ENCODE results near the gene CIB4. TPM values are rescaled to one million over a fixed set of nuclear protein-coding genes. Genes with fewer than 3 reads are reported as not detected.

Gene CIB4
- total RNA-seq, 1 experiment from 2014 or later = not detected

DNA sequence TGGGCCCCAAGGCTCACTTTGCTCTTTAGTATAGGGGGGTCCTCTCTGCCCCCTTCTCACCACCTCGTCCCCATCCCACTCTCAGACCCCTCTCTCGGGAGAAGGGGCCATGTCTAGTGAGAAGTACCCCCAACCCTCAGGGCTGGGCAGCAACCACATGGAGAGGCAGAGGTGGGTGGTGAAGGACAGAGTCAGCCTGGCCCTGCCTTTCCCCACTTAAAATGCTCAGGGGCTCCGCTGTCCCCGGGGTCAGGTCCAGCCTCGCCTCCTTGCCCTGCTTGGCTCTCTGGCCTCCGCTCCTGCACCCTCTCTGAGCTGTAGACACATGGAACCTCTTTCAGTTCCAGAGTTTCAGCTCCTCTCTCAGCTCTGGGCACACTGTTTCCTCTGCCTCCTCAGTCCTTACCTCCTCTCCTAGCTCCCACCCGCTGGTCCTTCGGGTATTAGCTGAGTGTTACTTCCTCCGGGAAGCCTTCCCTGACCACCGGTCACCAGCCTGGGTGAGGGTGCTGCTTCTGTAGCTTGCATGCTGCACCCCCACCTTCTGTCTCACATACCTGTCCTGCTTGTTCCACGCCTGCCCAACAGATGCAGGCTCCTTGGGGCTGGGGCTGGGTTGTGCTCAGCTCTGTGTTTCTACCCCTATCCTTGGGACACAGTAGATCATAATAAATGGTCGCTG lies 83.8 kb downstream of the CIB4 start (continued):
- TF ChIP-seq AR (CRISPR knock-in tag; IDR thresholded peaks at IDR 0.05) (no peak), ZNF396 (CRISPR knock-in tag; IDR thresholded peaks at IDR 0.05; ENCODE audit: borderline replicate concordance) (no peak), RELA (CRISPR knock-in tag; IDR thresholded peaks at IDR 0.05; ENCODE audit: borderline replicate concordance) (no peak), MXD4 (CRISPR knock-in tag; IDR thresholded peaks at IDR 0.05; ENCODE audit: borderline replicate concordance) (no peak), FOXK1 (CRISPR knock-in tag; IDR thresholded peaks at IDR 0.05) (no peak), ZNF232 (CRISPR knock-in tag; IDR thresholded peaks at IDR 0.05) (no peak), IRF2 (CRISPR knock-in tag; IDR thresholded peaks at IDR 0.05; ENCODE audit: borderline replicate concordance, low read depth) (no peak), AFF4 (CRISPR knock-in tag; IDR thresholded peaks at IDR 0.05; ENCODE audit: borderline replicate concordance) (no peak), GABPB1 (CRISPR knock-in tag; IDR thresholded peaks at IDR 0.05) (no peak), ZNF317 (CRISPR knock-in tag; IDR thresholded peaks at IDR 0.05; ENCODE audit: borderline replicate concordance, low read depth) (no peak)
- TF ChIP-seq, protein P1, sequence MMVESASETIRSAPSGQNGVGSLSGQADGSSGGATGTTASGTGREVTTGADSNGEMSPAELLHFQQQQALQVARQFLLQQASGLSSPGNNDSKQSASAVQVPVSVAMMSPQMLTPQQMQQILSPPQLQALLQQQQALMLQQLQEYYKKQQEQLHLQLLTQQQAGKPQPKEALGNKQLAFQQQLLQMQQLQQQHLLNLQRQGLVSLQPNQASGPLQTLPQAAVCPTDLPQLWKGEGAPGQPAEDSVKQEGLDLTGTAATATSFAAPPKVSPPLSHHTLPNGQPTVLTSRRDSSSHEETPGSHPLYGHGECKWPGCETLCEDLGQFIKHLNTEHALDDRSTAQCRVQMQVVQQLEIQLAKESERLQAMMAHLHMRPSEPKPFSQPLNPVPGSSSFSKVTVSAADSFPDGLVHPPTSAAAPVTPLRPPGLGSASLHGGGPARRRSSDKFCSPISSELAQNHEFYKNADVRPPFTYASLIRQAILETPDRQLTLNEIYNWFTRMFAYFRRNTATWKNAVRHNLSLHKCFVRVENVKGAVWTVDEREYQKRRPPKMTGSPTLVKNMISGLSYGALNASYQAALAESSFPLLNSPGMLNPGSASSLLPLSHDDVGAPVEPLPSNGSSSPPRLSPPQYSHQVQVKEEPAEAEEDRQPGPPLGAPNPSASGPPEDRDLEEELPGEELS (CRISPR knock-in tag; IDR thresholded peaks at IDR 0.05) = no peak

DNA sequence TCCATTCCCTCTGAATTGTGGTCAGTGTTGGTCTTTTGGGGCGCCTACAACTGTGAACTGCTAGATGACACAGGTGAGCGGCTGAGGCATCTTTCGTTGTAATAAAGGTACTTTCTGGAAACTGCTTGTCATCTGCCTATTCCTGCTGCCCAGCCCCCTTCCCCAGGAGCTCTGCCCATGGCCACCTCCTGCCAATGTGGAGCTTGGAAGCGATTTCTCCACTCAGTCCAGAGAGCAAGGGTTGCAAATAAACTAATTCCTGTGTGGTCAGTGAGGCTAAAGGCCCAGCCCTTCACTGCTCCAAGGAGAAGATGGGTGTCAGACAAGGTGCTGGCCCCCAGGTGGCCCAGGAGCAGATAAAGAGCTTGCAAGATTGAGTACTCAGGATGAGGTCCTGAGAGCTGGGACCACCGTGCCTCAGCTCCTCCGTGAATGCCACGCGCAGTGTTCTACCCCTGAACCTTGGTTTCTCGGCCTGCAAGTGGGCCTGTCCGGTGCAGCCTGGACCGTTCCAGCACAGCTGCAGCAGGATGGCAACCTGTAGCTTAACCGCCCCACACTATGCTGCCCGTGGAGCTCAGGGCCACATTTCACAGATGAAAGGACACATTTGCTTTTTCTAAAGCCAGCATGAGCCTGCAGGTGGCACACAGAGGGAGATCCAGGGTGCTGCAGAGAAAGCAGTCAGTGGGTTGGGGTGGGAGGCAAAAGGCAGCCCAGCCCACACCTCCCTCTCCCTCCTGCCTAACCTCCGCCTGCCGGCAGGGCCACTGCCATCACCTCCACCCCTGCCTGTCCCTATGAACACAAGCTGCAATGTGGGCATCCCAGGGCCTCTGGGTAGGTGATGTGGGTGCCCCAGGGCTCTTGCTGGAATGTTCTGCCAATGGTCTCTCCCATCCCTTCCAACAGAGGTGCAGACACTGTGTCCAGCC lies 84.6 kb downstream of the CIB4 start:
- DNase-seq (ENCODE audit: low spot score) (no peak), ATAC-seq (no peak)
- ChIA-PET CTCF (interaction anchor here (2.1 to 7.9 kb wide), 2 partner anchors 21 to 35 kb away, joined by 14 to 83 read pairs; no protein-coding TSS in a partner anchor), POLR2A (no interaction called here)
- Mint-ChIP-seq H3K27ac (no peak overlapping the region), H3K4me1 (peaks cover 14% of the 10 kb centered on the region), H3K27me3 (ENCODE audit: low read depth) (peaks cover 21% of the 10 kb centered on the region), H3K4me3 (no peak overlapping the region), H3K36me3 (no peaks in the 10 kb centered on the region), H3K9me3 (no peaks in the 10 kb centered on the region)
- TF ChIP-seq, protein P2, sequence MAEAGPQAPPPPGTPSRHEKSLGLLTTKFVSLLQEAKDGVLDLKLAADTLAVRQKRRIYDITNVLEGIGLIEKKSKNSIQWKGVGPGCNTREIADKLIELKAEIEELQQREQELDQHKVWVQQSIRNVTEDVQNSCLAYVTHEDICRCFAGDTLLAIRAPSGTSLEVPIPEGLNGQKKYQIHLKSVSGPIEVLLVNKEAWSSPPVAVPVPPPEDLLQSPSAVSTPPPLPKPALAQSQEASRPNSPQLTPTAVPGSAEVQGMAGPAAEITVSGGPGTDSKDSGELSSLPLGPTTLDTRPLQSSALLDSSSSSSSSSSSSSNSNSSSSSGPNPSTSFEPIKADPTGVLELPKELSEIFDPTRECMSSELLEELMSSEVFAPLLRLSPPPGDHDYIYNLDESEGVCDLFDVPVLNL (CRISPR knock-in tag; IDR thresholded peaks at IDR 0.05; ENCODE audit: borderline replicate concordance, low read depth) = no peak
- TF ChIP-seq ZBTB21 (CRISPR knock-in tag; IDR thresholded peaks at IDR 0.05; ENCODE audit: borderline replicate concordance) = no peak
- TF ChIP-seq ZNF138 (CRISPR knock-in tag; conservative IDR thresholded peaks at IDR 0.05) = no peak
- no peak for TF ChIP-seq KAT7 (CRISPR knock-in tag; IDR thresholded peaks at IDR 0.05; ENCODE audit: borderline replicate concordance)
- no peak for TF ChIP-seq ZNF121 (CRISPR knock-in tag; IDR thresholded peaks at IDR 0.05)
- TF ChIP-seq, protein P3, sequence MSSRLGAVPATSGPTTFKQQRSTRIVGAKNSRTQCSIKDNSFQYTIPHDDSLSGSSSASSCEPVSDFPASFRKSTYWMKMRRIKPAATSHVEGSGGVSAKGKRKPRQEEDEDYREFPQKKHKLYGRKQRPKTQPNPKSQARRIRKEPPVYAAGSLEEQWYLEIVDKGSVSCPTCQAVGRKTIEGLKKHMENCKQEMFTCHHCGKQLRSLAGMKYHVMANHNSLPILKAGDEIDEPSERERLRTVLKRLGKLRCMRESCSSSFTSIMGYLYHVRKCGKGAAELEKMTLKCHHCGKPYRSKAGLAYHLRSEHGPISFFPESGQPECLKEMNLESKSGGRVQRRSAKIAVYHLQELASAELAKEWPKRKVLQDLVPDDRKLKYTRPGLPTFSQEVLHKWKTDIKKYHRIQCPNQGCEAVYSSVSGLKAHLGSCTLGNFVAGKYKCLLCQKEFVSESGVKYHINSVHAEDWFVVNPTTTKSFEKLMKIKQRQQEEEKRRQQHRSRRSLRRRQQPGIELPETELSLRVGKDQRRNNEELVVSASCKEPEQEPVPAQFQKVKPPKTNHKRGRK (CRISPR knock-in tag; IDR thresholded peaks at IDR 0.05; ENCODE audit: borderline replicate concordance) = no peak
- no peak for TF ChIP-seq NFATC4 (CRISPR knock-in tag; IDR thresholded peaks at IDR 0.05)
- TF ChIP-seq GABPB1 (CRISPR knock-in tag; IDR thresholded peaks at IDR 0.05) = no peak
- no peak for TF ChIP-seq SMAD4 (CRISPR knock-in tag; IDR thresholded peaks at IDR 0.05)
- TF ChIP-seq RELA (CRISPR knock-in tag; IDR thresholded peaks at IDR 0.05; ENCODE audit: borderline replicate concordance) = no peak
- TF ChIP-seq, protein P4, sequence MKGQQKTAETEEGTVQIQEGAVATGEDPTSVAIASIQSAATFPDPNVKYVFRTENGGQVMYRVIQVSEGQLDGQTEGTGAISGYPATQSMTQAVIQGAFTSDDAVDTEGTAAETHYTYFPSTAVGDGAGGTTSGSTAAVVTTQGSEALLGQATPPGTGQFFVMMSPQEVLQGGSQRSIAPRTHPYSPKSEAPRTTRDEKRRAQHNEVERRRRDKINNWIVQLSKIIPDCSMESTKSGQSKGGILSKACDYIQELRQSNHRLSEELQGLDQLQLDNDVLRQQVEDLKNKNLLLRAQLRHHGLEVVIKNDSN (CRISPR knock-in tag; IDR thresholded peaks at IDR 0.05) = no peak

All from WTC11 (cell line).